SK-N-SH (cell line): ENCODE measurements around the gene ZNF688.

Experiments used
- CTCF ChIP-seq: fragments of 200-600 bp; sonication (generic); IDR thresholded peaks from 2 replicates; pipeline ENCODE4 v1.6.1; 2017; ENCODE audit warnings: antibody characterized with exemption, mild to moderate bottlenecking, moderate library complexity
- JUND ChIP-seq: IDR thresholded peaks from 2 replicates; pipeline ENCODE4 v1.4.0; 2012
- POLR2AphosphoS5 ChIP-seq: IDR thresholded peaks from 2 replicates; pipeline ENCODE4 v1.6.1; 2012; ENCODE audit warnings: low read depth, low read length
- RCOR1 ChIP-seq: fragments of 150-350 bp; IDR thresholded peaks from 2 replicates; pipeline ENCODE4 v1.6.1; 2017; ENCODE audit warnings: antibody characterized with exemption, low read length
- REST ChIP-seq: IDR thresholded peaks from 2 replicates; pipeline ENCODE4 v1.6.1; 2012; ENCODE audit warnings: mild to moderate bottlenecking, low read depth, low read length, moderate library complexity
- TAF1 ChIP-seq: IDR thresholded peaks from 2 replicates; pipeline ENCODE4 v1.6.1; 2012; ENCODE audit warnings: low read depth, mild to moderate bottlenecking, low read length, moderate library complexity, borderline replicate concordance
- YY1 ChIP-seq: IDR thresholded peaks from 2 replicates; pipeline ENCODE4 v1.4.0; 2012; ENCODE audit warnings: low read depth, mild to moderate bottlenecking

GRCh38 chr16:30534368-30535105 is 37.0 kb downstream of the ZNF688 start, which contains the start of gene ZNF747:
- peak; percentile 44 for TF ChIP-seq TAF1
- 0 out of 2 replicates have a peak, but pooled peaks have one; percentile 7 for TF ChIP-seq CTCF
- TF ChIP-seq YY1, result peak; percentile 100
- peak; percentile 86; the same call in 1 of the 2 replicates for TF ChIP-seq POLR2AphosphoS5
- TF ChIP-seq REST, result no peak
- no peak for TF ChIP-seq RCOR1
- no peak for TF ChIP-seq JUND
